HG03457 (cell line): ENCODE data around the gene ADGRV1.
A peak's percentile ranks its signal among the peaks of the same experiment; 100 is the strongest.
"Not testable (repeated sequence)": the region's sequence is repeated elsewhere in the genome, so short reads cannot be mapped to it uniquely, and the experiment has no call there.

ENCODE experiments used
- ATAC-seq: cut with Tn5 transposase; IDR thresholded peaks from one replicate; pipeline ENCODE4 v1.9.1; 2021; ENCODE audit warnings: moderate number of reproducible peaks; ENCODE audit not compliant: unreplicated experiment

The ADGRV1 gene

DNA sequence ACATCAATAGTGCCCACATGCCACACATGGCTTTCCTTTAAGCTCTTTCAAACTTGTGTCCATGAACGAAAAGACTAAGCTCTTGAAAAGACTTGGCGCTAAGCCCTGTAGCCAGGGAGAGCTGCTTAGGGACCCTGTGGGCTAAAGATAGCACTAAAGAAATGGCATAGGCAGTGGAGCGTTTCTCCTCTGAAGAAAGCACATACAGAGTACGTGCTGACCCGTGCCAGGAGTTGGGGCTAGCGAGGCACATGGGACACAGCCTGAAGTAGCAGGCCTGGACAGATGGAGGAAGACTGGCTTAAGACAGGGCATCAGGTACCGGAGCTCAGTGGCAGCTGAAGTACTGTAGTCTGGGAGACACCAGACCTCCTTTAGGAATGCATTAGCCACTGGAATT lies 39.7 kb downstream of the ADGRV1 start:
- ATAC-seq, result no peak

DNA sequence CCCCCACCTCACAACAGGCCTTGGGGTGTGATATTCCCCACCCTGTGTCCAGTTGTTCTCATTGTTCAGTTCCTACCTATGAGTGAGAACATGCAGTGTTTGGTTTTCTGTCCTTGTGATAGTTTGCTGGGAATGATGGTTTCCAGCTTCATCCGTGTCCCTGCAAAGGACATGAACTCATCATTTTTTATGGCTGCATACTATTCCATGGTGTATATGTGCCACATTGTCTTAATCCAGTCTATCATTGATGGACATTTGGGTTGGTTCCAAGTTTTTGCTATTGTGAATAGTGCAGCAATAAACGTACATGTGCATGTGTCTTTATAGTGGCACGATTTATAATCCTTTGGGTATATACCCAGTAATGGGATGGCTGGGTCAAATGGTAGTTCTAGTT lies 41.7 kb downstream of the ADGRV1 start:
- ATAC-seq, result not testable (repeated sequence)

DNA sequence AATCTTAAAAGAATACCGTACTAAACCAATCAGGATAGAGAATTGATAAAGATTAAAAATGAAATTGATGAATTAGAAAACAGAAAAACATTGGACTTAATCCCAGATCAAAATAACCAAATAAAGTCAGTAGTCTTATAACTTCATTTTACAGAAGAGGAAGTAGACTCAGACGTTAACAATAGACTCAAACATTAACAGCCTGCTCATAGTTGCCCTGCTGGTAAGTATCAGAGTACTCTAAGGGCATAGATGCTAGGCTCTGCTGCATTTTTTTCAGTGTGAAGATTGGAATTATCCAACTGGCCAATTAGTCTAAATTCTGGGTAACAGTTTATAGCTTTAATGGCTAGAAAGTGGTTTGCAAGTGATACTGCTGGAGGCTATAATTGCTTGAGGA lies 42.9 kb downstream of the ADGRV1 start:
- ATAC-seq, result no peak

DNA sequence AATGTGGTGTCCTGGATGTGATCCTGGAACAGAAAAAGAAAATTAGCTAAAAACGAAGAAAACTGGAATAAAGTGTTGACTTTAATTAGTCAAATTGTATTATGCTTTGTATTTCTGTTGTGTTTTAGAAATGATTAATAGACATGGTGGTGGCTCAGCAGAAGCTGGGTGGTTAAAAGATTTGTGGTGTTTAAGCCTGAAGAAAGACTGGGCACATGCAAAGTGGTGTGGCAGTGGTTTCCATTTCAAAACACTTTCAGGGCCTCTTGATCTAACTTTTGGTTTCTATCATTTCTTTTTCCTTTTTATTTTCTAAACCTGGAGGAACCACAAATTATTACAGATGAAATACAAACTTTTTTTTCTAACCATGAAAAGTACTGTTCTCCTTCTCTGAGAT lies 44.1 kb downstream of the ADGRV1 start:
- ATAC-seq, result peak; percentile 63

DNA sequence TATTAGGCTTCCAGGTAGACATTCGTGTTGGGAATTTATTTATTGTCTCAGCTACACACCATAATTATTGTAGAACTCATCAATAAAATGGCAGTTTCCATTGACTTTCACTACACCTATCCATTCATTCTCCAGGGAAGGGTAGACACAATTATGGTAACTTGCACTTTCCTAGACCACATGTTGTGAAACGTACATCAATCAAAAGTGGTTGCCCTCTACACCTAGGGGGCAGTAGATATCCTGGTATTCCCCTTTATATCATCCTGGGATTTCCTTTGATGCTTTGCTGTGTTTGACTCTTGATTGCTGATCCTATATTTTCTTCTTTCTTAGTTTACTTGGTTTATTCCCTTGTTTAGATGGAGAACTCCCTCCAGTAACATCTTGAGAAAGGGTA lies 47.9 kb downstream of the ADGRV1 start:
- ATAC-seq, result no peak

DNA sequence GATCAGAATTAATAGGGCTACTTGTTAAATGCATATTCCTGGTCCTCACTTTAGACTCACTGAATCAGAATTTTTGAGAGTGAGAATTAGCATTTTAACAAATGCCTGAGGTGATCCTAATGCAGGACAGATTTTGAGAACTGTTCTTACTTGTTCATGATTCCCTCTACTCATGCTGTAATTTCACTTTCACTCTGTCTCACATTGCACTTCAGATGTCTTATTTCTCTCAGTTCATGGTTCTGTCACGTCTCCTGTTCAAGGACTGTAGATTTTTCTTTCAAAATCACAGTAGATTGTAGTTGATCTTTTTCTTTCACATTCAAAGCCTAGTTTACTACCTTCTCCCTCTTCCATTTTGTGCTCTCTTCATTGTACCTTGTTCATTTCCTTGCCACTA lies 54.3 kb downstream of the ADGRV1 start:
- peak; percentile 95 for ATAC-seq

DNA sequence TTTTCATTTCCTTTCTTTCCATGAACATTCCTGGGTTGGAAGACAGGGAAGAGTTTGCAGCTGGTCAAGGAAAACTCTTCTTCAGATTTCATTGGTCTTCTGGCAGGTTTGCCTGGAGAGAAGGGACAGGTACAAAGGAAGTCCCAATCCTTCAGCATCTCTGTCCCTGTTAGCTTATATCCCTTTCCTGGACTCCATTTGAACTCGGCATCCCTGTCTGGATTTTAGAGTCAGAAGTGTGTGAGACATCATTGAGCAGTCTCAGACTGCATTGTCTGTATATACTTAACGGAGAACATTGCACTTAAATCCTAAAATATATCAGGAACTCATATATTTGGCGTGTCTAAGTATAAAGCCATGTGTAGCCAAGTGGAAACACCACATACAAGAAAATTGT lies 54.9 kb downstream of the ADGRV1 start:
- ATAC-seq, result no peak

DNA sequence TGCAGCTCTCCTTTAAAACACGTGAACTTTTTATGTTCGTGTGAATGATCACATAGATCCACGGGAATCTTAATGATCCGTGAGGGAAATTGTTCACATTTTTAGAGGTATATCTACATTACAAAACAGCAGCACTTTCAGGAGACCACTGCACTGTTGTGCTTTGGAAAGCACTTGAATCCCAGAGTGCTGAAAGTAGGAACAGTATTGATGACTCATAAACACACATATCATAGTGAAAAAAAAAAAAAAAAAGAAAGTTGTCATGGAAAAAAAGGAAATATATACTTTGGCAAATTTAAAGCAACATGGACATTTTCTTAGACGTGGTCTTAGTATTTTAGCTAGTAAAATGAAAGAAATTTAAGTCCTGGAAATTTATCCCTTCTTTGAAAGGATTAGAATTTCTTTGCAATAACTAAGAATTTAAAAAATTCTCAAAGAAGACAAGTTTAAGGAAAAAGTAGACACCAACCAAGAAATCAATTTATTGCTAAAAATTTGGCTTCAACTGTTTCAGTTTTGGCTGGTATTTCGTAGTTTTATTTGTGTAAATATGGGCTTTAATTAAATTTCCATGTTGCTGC lies 55.4 kb downstream of the ADGRV1 start:
- ATAC-seq, result no peak

DNA sequence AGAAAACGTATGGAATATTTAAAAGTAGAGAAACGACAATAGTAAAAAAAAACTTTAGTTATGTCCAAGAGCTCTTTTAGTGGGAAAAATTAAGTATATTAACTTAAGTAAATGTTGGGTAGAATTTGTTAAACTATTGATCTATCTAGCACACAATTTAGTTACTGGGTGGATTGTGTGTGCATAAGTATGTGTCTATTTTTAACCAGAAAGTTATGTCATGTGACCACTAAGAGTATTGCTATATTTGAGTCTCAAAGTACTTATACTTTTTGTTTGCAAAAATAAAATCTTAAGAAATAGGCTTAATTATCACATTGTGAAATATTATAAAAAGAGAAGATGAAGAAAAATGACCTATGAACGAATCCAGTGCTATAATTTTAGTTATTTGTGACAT lies 56.8 kb downstream of the ADGRV1 start:
- no peak for ATAC-seq

DNA sequence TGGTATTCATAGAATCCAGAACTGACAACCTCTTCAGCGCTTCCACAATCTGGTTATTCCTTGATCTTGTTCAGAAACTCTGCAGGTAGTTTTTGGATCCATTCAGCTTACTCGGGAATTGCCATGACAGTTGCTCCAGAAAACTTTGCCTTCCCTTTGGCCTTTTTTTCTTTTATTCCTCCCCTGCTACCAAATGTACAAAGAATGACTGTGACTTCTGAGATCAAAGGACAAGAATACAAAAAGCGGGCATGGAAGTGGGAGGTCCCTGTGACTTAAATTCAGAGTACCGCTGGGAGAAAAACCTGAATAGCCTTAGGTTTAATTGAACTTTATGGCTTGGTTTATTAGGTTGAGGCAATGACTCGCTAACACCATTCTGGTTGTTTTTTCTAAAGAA lies 59.5 kb downstream of the ADGRV1 start:
- ATAC-seq, result no peak

DNA sequence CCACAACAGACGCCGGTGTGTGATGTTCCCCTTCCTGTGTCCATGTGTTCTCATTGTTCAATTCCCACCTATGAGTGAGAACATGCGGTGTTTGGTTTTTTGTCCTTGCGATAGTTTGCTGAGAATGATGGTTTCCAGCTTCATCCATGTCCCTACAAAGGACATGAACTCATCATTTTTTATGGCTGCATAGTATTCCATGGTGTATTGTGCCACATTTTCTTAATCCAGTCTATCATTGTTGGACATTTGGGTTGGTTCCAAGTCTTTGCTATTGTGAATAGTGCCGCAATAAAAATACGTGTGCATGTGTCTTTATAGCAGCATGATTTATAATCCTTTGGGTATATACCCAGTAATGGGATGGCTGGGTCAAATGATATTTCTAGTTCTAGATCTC lies 61.2 kb downstream of the ADGRV1 start:
- ATAC-seq, result not testable (repeated sequence)

DNA sequence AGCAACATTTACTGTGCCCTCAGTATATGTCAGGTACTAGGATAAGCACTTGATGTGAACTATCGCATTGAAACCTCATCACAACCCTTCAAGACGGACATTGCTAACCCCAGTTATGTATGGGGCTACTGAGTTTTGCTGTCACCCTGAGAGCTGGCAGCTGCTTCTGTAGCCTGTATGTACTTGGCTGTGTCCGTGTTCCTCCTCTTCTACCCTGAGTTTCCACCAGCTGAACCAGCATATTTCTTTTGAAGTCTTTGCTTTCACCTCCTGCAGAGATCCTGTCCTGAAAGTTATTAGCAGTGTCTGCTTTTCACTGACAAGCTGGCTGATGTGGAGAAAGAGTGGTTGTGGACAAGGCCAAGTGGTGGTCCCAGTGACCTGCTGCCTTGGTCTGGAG lies 63.3 kb downstream of the ADGRV1 start:
- ATAC-seq, result no peak

DNA sequence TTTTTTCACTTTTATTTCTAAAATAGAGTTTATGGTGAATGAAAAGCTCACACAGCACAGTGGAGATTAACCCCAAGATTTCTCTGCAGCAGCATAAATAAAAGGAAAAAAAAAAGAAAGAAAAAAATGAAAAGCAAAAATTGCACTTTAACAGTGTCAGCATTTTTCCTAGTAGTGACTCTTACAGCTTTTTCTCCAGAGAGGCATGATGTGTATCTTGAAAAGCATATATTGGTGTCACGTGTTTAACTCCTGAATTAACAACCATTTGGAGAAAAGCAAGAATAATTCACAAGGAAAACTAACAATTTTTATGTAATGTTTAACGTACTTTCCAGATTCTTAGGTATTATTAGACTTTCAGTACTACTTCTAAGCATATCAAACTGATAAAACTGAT lies 67.9 kb downstream of the ADGRV1 start:
- no peak for ATAC-seq

DNA sequence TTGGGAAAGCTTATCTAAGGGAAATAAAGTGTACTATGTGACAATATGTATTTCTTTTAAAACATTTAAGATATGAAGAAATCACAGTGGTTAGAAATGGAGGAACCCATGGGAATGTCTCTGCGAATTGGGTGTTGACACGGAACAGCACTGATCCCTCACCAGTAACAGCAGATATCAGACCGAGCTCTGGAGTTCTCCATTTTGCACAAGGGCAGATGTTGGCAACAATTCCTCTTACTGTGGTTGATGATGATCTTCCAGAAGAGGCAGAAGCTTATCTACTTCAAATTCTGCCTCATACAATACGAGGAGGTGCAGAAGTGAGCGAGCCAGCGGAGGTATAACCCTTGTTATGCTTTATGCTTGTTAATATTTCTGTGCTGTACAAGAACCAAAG lies 69.9 kb downstream of the ADGRV1 start:
- no peak for ATAC-seq

DNA sequence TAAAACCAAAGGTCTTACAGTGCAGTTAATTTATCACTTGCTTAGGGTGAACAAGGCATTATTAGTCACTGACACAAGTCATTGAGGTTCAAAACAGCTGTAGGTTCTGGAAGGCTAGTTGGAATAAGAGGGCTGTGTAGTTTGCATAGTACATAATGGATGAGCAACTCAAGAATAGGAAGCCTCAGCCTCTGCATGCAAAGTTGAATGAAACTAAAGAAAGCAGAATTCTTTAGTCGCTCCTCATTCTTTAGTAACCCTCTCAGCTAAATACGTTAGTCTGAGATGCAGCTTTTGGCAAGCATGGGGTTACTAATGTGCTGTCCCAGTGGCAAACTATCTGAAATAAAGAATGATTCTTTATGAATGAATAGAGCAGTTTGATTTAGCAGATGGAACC lies 74.2 kb downstream of the ADGRV1 start:
- ATAC-seq, result no peak

DNA sequence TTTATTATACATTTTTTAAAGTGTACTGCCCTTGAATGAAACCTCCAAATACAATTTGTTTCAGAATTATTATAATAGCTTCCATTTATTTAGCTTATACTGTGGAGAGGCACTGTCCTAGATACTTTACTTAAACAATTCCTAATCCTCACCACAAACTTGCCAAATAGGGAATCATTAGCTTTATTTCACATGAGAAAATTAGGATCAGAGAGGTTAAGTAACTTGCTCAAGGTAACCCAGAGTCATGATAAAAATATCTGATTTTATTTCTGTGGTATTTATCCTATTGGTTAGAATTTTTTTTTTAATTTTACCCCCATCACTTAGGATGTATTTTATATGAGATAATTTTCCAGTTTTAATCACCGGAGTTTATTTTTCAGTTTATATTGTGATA lies 78.4 kb downstream of the ADGRV1 start:
- no peak for ATAC-seq

DNA sequence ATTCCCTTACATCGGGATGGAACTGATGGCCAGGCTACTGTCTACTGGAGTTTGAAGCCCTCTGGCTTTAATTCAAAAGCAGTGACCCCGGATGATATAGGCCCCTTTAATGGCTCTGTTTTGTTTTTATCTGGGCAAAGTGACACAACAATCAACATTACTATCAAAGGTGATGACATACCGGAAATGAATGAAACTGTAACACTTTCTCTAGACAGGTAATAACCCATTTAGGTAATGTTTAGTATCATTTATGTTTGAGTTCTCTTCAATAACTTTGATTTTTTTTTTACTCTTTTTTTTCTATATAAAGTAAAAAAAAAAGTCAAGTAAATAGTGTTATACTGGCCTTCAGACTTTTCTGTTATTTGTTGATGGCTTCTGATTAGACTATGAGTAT lies 79.1 kb downstream of the ADGRV1 start:
- no peak for ATAC-seq

DNA sequence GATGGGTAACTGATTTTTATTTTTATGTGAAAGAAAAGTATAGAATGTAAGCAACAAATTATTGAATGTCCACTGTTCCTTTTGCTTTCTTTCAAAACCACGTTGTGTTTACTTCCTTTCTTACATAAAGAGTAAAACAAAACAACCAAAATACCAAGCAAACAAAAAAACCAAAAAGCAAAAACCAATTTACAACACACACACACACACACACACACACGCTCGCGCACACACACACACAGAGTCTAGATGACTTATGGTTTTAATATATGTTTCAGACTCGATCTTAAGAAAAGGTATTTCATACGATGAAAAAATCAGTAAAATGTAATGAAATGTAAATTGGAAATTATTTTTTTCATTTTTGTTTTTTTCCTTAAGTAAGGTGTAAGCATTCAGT lies 80.3 kb downstream of the ADGRV1 start:
- ATAC-seq, result no peak

DNA sequence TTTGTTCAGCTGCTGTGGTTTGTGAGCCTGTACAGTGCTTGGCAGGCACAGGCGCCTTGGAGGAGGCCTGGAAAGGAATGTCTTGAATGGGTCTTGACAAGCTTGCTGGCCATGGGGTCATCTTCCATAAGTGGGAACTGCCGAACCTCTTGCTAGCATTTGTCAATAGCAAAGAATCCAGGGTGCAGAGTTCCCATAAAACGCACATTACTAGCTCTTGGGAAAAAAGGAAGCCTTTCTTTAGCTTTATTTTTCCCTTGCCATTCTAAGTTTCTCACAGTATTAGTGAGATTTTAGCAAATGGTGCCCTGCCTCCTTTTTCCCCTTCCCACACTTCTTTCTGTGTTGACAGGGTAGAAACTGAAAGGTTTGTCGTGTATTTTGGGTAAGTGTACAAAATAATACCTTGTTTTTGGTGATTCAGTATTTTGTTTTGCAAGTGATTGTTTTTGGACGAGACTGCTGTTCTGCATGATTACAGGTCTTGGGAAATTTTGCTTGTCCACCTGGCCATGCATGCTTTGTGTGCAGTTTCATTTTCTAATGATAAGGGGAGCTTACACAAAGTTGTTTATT lies 82.0 kb downstream of the ADGRV1 start:
- no peak for ATAC-seq

DNA sequence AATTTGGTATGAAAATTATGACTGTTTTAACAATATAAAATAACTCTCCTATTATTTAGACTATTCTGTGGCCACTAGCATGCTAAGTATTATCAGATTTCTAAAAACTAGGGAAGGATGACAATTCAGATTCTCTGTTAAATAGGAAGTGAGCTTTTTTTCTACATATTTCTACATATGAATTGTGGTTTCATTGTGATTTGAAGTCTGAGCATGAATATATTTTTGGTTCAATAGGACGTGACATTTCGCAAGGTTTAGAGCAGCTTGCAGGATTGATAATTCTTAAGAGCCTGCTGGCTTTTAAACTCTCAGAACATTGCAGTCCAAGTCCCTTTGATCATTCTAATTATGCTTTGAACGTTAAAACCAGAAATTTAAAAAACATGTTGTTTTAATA lies 82.9 kb downstream of the ADGRV1 start:
- no peak for ATAC-seq

DNA sequence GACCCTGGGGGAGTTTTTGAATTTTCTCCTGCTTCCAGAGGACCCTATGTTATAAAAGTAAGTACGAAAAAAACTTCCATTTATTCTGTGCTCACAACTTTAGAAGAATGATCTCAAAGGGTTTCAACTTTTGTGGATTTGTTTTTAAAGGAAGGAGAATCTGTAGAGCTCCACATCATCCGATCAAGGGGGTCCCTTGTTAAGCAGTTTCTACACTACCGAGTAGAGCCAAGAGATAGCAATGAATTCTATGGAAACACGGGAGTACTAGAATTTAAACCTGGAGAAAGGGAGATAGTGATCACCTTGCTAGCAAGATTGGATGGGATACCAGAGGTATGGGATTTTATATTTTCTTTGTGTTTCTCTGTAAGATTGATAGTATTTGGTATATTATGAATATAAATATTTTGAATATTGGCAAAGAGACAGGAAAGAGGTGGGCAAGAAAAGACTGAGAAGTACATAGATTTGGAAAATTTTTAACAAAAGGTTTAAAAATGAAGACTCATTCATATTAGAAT lies 84.2 kb downstream of the ADGRV1 start:
- ATAC-seq, result no peak

DNA sequence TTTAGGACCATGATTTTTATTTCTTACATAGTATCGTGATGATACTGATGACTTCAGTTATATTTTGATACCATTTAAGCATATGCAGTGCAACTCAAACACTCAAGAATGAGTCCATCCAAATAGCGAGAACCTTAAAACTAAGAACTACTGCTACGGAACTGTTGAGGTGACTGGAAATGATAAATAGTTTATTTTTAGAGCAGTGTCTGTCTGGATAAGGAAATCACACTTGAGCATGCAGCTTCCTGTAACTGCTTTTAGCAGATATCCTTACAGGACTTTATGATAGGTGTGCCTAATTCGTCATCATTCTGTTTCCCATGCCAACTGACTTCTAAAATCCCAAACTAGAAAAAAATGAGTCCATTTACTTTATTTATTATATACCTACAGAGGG lies 85.5 kb downstream of the ADGRV1 start:
- no peak for ATAC-seq

DNA sequence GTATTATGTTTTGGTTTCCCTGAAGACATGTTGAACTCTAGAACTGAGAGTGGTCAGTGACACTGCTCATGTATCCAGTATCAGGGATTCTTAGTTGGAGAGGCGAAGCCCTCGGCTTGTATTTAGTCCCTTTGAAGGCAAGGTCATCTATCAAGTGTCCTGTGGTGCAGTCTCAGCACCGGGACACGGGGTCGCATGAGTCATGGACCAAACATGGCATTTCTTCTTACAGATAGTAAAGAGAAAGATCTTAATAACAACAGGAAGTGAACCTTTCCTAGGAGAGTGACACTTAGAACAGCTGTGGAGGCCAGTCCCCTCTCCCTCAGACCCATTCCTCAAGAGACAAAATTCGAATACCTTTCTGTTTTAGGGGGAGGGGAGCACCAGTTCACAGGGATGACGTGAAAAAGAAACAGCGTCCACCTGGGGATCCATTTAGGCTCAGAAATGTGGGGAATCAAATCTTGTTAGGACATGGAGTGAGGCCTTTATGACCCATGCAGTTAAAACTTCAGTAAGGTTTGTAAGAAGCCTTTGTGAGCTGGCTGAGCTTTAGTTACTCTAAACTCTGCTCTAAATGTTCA lies 86.5 kb downstream of the ADGRV1 start:
- no peak for ATAC-seq
